Right cardiac atrium (tissue), 5 donors: Measurements from ENCODE around the gene ARAP2. TPM values are rescaled to one million over a fixed set of nuclear protein-coding genes. Genes with fewer than 3 reads are reported as not detected.

ENCODE experiments used
- ATAC-seq, 2 donors: fragments of 200-7000 bp; cut with Tn5 transposase; one replicate each; pipeline versions ENCODE4 v1.8.0 to v1.9.1; 2020; ENCODE audit warnings: moderate library complexity in 2 of 2, mild to moderate bottlenecking in 1 of 2
- DNase-seq, 3 donors: peaks; one replicate each; pipeline ENCODE4 v3.0.0-alpha.2; 2020
- H3K27ac ChIP-seq: one replicate; pipeline ENCODE4 v1.5.1; 2013; ENCODE audit warnings: mild to moderate bottlenecking, low read length, control low read depth, moderate library complexity
- H3K27me3 ChIP-seq: one replicate; pipeline ENCODE4 v1.6.1; 2013; ENCODE audit not compliant: control insufficient read depth, insufficient read depth
- H3K4me1 ChIP-seq: one replicate; pipeline ENCODE4 v1.6.1; 2013; ENCODE audit warnings: low read length; ENCODE audit not compliant: control insufficient read depth, insufficient read depth
- H3K4me3 ChIP-seq: one replicate; pipeline ENCODE4 v1.5.1; 2013; ENCODE audit warnings: low read length, control low read depth
- H3K9me3 ChIP-seq: one replicate; pipeline ENCODE4 v1.6.1; 2013; ENCODE audit warnings: low read length; ENCODE audit not compliant: control insufficient read depth
- WGBS: extraction: QIAGEN DNeasy Blood & Tissue Kit; methylation state at CpG from one replicate; pipeline ENCODE4 v1.1.7; 2013; 5-methylcytosine and 5-hydroxymethylcytosine counted together
- intact Hi-C, 4 donors: fragments of 100-400 bp; cut with DNase I; formaldehyde crosslinking; loops; one replicate each; pipeline versions ENCODE4 v1.11.0 to v1.14.0; 2022 to 2023
- polyA plus RNA-seq: library from polyadenylated mRNA; stranded (reverse); fragments of 200-250 nt; gene quantifications from one replicate; pipeline ENCODE4 v1.2.3, GENCODE V29; 2013
- total RNA-seq, 4 donors: library from RNA; stranded (reverse); fragmentation: NEBNext Ultra II Directional; extraction: Animal tissue kit (Norgen Biotek cat#: 25700); gene quantifications; one replicate each; pipeline ENCODE4 v1.2.1, GENCODE V29; 2021
- donor health status: healthy with polysubstance abuse.
- donor health status: DM: no; HTN: yes; CAD: no.
- donor health status: DM: no; HTN: no; CAD: no.
- donor health status: DM: no; HTN: yes; CAD: no; lungs with severe emphysema.
- donor health status: DM: yes; HTN: yes; CAD: no.

Gene ARAP2
- total and polyA plus RNA-seq, 5 donors, result 0.72 to 9.4 (median 3.7) TPM

GRCh38 chr4:36054694-36055422, 189.5 kb downstream of the ARAP2 start:
- H3K27ac ChIP-seq, result no peak overlapping the region
- ATAC-seq (no peak), DNase-seq (no peak)
- no peaks in the 10 kb centered on the region for H3K9me3 ChIP-seq
- no peaks in the 10 kb centered on the region for H3K4me1 ChIP-seq
- 64% methylated on average over 5 of the region's 5 CpGs for WGBS
- intact Hi-C loops, result no loop called here
- H3K4me3 ChIP-seq, result no peak overlapping the region
- no peaks in the 10 kb centered on the region for H3K27me3 ChIP-seq

GRCh38 chr4:36053930-36054329, 190.4 kb downstream of the ARAP2 start:
- intact Hi-C loops, result no loop called here
- no peaks in the 10 kb centered on the region for H3K27me3 ChIP-seq
- no peak for ATAC-seq
- H3K27ac ChIP-seq, result no peak overlapping the region
- no peaks in the 10 kb centered on the region for H3K9me3 ChIP-seq
- no peaks in the 10 kb centered on the region for H3K4me1 ChIP-seq
- H3K4me3 ChIP-seq, result no peak overlapping the region
- no peak for DNase-seq
- WGBS, result 80% methylated on average over 2 of the region's 2 CpGs

- intact Hi-C loops, result no loop called here
- 86% methylated on average over 4 of the region's 4 CpGs for WGBS
- no peak for ATAC-seq
These were observed 192.7 kb downstream of the ARAP2 start for GRCh38 chr4:36051634-36052033.

GRCh38 chr4:36046026-36046425, 198.3 kb downstream of the ARAP2 start:
- intact Hi-C loops, result no loop called here

More at GRCh38 chr4:36051634-36052033, 192.7 kb downstream of the ARAP2 start:
- no peak overlapping the region for H3K4me3 ChIP-seq
- H3K9me3 ChIP-seq, result no peaks in the 10 kb centered on the region
- no peaks in the 10 kb centered on the region for H3K27me3 ChIP-seq
- H3K27ac ChIP-seq, result no peak overlapping the region
- no peaks in the 10 kb centered on the region for H3K4me1 ChIP-seq
- no peak for DNase-seq

GRCh38 chr4:36043901-36044300, 200.4 kb downstream of the ARAP2 start:
- WGBS, result 86% methylated on average over 6 of the region's 6 CpGs
- Histone ChIP-seq H3K4me1 (no peaks in the 10 kb centered on the region), H3K27ac (no peak overlapping the region), H3K4me3 (no peak overlapping the region), H3K9me3 (no peaks in the 10 kb centered on the region), H3K27me3 (no peaks in the 10 kb centered on the region)
- ATAC-seq, result no peak
- intact Hi-C loops, result no loop called here
- DNase-seq, result no peak

More at GRCh38 chr4:36046026-36046425, 198.3 kb downstream of the ARAP2 start:
- Histone ChIP-seq H3K4me3 (no peak overlapping the region), H3K4me1 (no peaks in the 10 kb centered on the region), H3K27me3 (no peaks in the 10 kb centered on the region), H3K9me3 (no peaks in the 10 kb centered on the region), H3K27ac (no peak overlapping the region)
- ATAC-seq, result no peak
- DNase-seq, result no peak

GRCh38 chr4:36043241-36043640, 201.1 kb downstream of the ARAP2 start:
- ATAC-seq (no peak), DNase-seq (no peak)
- Histone ChIP-seq H3K4me1 (no peaks in the 10 kb centered on the region), H3K9me3 (no peaks in the 10 kb centered on the region), H3K27ac (no peak overlapping the region), H3K27me3 (no peaks in the 10 kb centered on the region), H3K4me3 (no peak overlapping the region)
- intact Hi-C loops, result no loop called here
- WGBS, result 80% methylated on average over 4 of the region's 4 CpGs

GRCh38 chr4:36042122-36042970, 202.0 kb downstream of the ARAP2 start:
- H3K27ac ChIP-seq, result no peak overlapping the region
- no peaks in the 10 kb centered on the region for H3K9me3 ChIP-seq
- 79% methylated on average over 7 of the region's 7 CpGs for WGBS
- DNase-seq (no peak), ATAC-seq (no peak)
- no peaks in the 10 kb centered on the region for H3K27me3 ChIP-seq
- no peaks in the 10 kb centered on the region for H3K4me1 ChIP-seq
- H3K4me3 ChIP-seq, result no peak overlapping the region
- intact Hi-C loops, result no loop called here

- H3K27me3 ChIP-seq, result no peaks in the 10 kb centered on the region
- intact Hi-C loops, result no loop called here
- H3K9me3 ChIP-seq, result no peaks in the 10 kb centered on the region
- no peak overlapping the region for H3K27ac ChIP-seq
- no peak for DNase-seq
- no peaks in the 10 kb centered on the region for H3K4me1 ChIP-seq
- H3K4me3 ChIP-seq, result no peak overlapping the region
- 37% methylated on average over 1 of the region's 1 CpG for WGBS
- no peak for ATAC-seq
These were observed 203.0 kb downstream of the ARAP2 start for GRCh38 chr4:36041340-36041739.

- 62% methylated on average over 2 of the region's 2 CpGs for WGBS
- no peak overlapping the region for H3K27ac ChIP-seq
- intact Hi-C loops, result no loop called here
- no peaks in the 10 kb centered on the region for H3K9me3 ChIP-seq
- DNase-seq (no peak), ATAC-seq (no peak)
- H3K4me3 ChIP-seq, result no peak overlapping the region
- no peaks in the 10 kb centered on the region for H3K4me1 ChIP-seq
- H3K27me3 ChIP-seq, result no peaks in the 10 kb centered on the region
These were observed 205.3 kb downstream of the ARAP2 start for GRCh38 chr4:36039026-36039425.

- no peak overlapping the region for H3K4me3 ChIP-seq
- H3K27ac ChIP-seq, result no peak overlapping the region
- no peaks in the 10 kb centered on the region for H3K9me3 ChIP-seq
- H3K4me1 ChIP-seq, result no peaks in the 10 kb centered on the region
- WGBS, result 75% methylated on average over 1 of the region's 1 CpG
- ATAC-seq (no peak), DNase-seq (no peak)
- no peaks in the 10 kb centered on the region for H3K27me3 ChIP-seq
- intact Hi-C loops, result no loop called here
These were observed 205.8 kb downstream of the ARAP2 start for GRCh38 chr4:36038491-36038890.

- Histone ChIP-seq H3K4me3 (no peak overlapping the region), H3K4me1 (no peaks in the 10 kb centered on the region), H3K9me3 (no peaks in the 10 kb centered on the region), H3K27me3 (no peaks in the 10 kb centered on the region), H3K27ac (no peak overlapping the region)
- intact Hi-C loops, result no loop called here
- no peak for DNase-seq
- no peak for ATAC-seq
These were observed 207.2 kb downstream of the ARAP2 start for GRCh38 chr4:36037127-36037526.
